ENCODE measurements around the gene RCAN2.

Gene RCAN2

DNA sequence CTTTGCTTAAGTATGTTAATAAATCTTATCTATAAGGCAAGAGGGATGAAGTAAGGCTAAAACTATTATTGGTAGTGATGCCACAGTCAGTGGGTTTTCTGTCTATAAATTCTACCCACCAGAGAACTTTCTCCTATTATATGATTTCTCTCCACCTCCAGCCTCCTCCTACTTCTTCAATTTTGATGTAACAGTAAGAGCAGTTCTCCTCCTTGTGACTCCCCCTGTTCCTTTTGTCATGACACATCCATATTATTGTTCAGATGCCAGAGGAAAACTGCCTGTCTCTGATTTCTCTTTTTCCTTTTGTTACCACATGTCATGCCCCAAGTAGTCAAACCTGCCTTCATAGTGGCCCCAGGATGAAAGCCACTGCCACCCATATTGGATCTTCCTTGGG lies 9.1 kb upstream of the RCAN2 start:
- DNase-seq (ENCODE audit: low read depth, low spot score): no peak
- in situ Hi-C loops (cut with HindIII; ENCODE audit: low sequenced_read_pairs): no loop called here
- TF ChIP-seq, protein P1, sequence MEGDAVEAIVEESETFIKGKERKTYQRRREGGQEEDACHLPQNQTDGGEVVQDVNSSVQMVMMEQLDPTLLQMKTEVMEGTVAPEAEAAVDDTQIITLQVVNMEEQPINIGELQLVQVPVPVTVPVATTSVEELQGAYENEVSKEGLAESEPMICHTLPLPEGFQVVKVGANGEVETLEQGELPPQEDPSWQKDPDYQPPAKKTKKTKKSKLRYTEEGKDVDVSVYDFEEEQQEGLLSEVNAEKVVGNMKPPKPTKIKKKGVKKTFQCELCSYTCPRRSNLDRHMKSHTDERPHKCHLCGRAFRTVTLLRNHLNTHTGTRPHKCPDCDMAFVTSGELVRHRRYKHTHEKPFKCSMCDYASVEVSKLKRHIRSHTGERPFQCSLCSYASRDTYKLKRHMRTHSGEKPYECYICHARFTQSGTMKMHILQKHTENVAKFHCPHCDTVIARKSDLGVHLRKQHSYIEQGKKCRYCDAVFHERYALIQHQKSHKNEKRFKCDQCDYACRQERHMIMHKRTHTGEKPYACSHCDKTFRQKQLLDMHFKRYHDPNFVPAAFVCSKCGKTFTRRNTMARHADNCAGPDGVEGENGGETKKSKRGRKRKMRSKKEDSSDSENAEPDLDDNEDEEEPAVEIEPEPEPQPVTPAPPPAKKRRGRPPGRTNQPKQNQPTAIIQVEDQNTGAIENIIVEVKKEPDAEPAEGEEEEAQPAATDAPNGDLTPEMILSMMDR (IDR thresholded peaks at IDR 0.05; ENCODE audit: low read depth, low read length): no peak
- no peak overlapping the region for H3K4me3 ChIP-seq (ENCODE audit: low read depth, low read length)

GRCh38 chr6:46491628-46492547 lies 639 bp upstream of the RCAN2 start:
- H3K4me3 ChIP-seq (ENCODE audit: low read depth, low read length): peak overlapping the region; percentile 47
- DNase-seq (ENCODE audit: low read depth, low spot score): no peak
- TF ChIP-seq, protein P1 (IDR thresholded peaks at IDR 0.05; ENCODE audit: low read depth, low read length): peak; percentile 59
- in situ Hi-C loops (cut with HindIII; ENCODE audit: low sequenced_read_pairs): no loop called here

DNA sequence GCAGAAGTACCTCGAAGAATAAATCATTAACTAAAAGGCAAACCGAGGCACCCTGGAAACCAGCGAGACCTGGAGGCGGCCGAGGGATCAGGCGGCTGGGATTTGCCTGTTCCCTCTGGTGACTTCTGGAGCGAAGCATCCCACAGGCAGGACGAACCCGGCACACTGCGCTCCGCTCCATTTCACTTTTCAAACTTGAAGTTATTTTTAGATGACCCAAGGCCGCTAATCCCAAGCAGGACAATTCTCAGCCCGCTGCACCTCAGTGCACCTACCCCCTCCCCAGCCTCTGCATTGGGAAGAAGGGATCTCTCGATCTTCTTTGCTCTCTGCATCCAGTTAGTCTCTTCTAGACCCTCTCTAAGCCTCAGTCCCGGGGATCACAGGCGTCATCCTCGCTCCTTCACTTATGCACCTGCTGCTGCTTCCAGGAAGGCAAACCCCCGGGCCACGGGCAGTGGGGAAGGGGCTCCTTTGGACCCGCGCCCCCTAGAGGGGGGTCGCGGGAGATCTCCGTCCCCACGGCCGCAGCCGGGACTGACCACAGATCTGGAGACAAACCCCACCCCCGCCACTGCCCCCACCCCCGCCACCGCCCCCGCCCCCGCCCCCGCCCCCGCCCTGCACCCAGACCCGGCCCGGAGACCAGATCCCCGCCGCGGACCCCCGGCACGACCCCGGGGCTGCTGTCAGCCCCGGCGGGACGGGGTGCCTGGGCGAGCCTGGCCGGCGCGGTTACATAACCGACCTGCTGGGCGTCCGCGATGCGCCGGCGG lies 636 bp downstream of the RCAN2 start:
- no peak for DNase-seq (ENCODE audit: low read depth, low spot score)
- H3K4me3 ChIP-seq (ENCODE audit: low read depth, low read length): peak overlapping the region; percentile 47
- TF ChIP-seq, protein P1 (IDR thresholded peaks at IDR 0.05; ENCODE audit: low read depth, low read length): peak; percentile 44
- in situ Hi-C loops (cut with HindIII; ENCODE audit: low sequenced_read_pairs): no loop called here

GRCh38 chr6:46486181-46486580 lies 5.1 kb downstream of the RCAN2 start:
- no peak for DNase-seq (ENCODE audit: low read depth, low spot score)

DNA sequence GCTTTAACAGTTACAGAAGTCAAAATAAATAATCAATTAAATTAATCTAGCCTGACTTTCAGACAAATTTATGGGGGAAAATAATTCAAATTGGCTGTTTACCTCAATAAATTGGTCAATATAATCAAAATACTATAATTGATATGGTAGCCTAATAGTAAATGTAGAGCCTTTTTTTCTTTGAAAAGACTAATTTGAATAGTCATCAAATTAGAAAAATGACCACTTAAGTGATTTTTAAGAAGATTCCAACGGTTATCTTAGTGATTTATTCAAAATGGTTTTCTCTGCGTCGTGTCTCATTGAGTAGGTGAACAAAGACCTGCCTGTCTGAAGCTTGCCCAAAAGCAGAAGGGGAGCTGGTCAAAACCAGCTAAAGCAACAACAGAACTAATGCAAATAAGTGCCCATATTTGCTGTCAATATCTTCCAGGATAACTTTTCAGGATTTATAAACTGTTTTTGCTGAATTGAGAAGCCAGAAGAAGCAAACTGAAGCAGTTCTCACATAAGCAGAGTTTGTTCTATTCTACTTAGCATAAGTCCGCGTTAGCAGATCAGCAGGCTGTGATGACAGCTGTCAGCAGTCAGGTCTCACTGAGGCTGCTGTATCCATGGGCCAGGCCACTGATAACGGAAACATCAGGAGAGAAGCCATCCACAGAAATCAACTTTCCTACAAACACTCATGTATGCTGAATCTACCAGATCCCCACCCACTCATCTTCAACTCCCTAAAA lies 7.0 kb downstream of the RCAN2 start:
- H3K4me3 ChIP-seq (ENCODE audit: low read depth, low read length): no peak overlapping the region
- DNase-seq (ENCODE audit: low read depth, low spot score): no peak
- TF ChIP-seq, protein P1 (IDR thresholded peaks at IDR 0.05; ENCODE audit: low read depth, low read length): no peak
- in situ Hi-C loops (cut with HindIII; ENCODE audit: low sequenced_read_pairs): no loop called here

More at GRCh38 chr6:46486181-46486580, 5.1 kb downstream of the RCAN2 start:
- H3K4me3 ChIP-seq (ENCODE audit: low read depth, low read length): no peak overlapping the region
- in situ Hi-C loops (cut with HindIII; ENCODE audit: low sequenced_read_pairs): no loop called here
- TF ChIP-seq, protein P1 (IDR thresholded peaks at IDR 0.05; ENCODE audit: low read depth, low read length): no peak

- no peak overlapping the region for H3K4me3 ChIP-seq (ENCODE audit: low read depth, low read length)
- in situ Hi-C loops (cut with HindIII; ENCODE audit: low sequenced_read_pairs): no loop called here
- DNase-seq (ENCODE audit: low read depth, low spot score): no peak
- TF ChIP-seq, protein P1 (IDR thresholded peaks at IDR 0.05; ENCODE audit: low read depth, low read length): no peak
Observed at GRCh38 chr6:46476301-46476700, 14.9 kb downstream of the RCAN2 start.

All from astrocyte of the spinal cord (primary cell).